ENCODE data around the gene ZNF100. TPM values are rescaled to one million over a fixed set of nuclear protein-coding genes. Genes with fewer than 3 reads are reported as not detected.
"Not testable (repeated sequence)": the region's sequence is repeated elsewhere in the genome, so short reads cannot be mapped to it uniquely, and the experiment has no call there.

The ZNF100 gene
- total RNA-seq, 1 donor from 2014 or later, result 9.8 TPM

- H2AFZ ChIP-seq (ENCODE audit: low read depth, low read length), result no peak overlapping the region
- H3K9me3 Mint-ChIP-seq (ENCODE audit: unreplicated experiment), result peaks cover 3% of the 10 kb centered on the region
- H3K9me3 ChIP-seq (ENCODE audit: insufficient read depth, low read depth, low read length), result no peaks in the 10 kb centered on the region
- H3K4me2 ChIP-seq (ENCODE audit: low read length), result no peak overlapping the region
- DNase-seq (ENCODE audit: low read depth) (no peak), FAIRE-seq (no peak)
- H3K27ac Mint-ChIP-seq (ENCODE audit: unreplicated experiment), result no peak overlapping the region
- peaks cover 34% of the 10 kb centered on the region for H3K36me3 Mint-ChIP-seq (ENCODE audit: low read depth, unreplicated experiment)
- H4K20me1 ChIP-seq (ENCODE audit: insufficient read depth, low read length), result no peaks in the 10 kb centered on the region
- H3K4me3 ChIP-seq (ENCODE audit: insufficient read depth, low read depth, low read length), result no peak overlapping the region
- TF ChIP-seq, protein P1, sequence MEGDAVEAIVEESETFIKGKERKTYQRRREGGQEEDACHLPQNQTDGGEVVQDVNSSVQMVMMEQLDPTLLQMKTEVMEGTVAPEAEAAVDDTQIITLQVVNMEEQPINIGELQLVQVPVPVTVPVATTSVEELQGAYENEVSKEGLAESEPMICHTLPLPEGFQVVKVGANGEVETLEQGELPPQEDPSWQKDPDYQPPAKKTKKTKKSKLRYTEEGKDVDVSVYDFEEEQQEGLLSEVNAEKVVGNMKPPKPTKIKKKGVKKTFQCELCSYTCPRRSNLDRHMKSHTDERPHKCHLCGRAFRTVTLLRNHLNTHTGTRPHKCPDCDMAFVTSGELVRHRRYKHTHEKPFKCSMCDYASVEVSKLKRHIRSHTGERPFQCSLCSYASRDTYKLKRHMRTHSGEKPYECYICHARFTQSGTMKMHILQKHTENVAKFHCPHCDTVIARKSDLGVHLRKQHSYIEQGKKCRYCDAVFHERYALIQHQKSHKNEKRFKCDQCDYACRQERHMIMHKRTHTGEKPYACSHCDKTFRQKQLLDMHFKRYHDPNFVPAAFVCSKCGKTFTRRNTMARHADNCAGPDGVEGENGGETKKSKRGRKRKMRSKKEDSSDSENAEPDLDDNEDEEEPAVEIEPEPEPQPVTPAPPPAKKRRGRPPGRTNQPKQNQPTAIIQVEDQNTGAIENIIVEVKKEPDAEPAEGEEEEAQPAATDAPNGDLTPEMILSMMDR (IDR thresholded peaks at IDR 0.05; ENCODE audit: insufficient read depth, low read depth, low read length), result no peak
- no peak for TF ChIP-seq EZH2 (IDR thresholded peaks at IDR 0.05; ENCODE audit: insufficient read depth, low read length)
- H3K4me1 ChIP-seq (ENCODE audit: insufficient read depth, low read length), result no peaks in the 10 kb centered on the region
- H3K4me3 Mint-ChIP-seq (ENCODE audit: unreplicated experiment), result no peak overlapping the region
- H3K27me3 Mint-ChIP-seq (ENCODE audit: low read depth, unreplicated experiment), result no peaks in the 10 kb centered on the region
- H3K27me3 ChIP-seq (ENCODE audit: insufficient read depth, low read length), result no peaks in the 10 kb centered on the region
- peaks cover 14% of the 10 kb centered on the region for H3K79me2 ChIP-seq (ENCODE audit: insufficient read depth, low read length)
- peaks cover 8% of the 10 kb centered on the region for H3K36me3 ChIP-seq (ENCODE audit: insufficient read depth, low read length)
- H3K4me1 Mint-ChIP-seq (ENCODE audit: low read depth, unreplicated experiment), result peaks cover 10% of the 10 kb centered on the region
- H3K27ac ChIP-seq (ENCODE audit: low read depth, low read length), result no peak overlapping the region
- no peak overlapping the region for H3K9ac ChIP-seq (ENCODE audit: low read length)
Measured at GRCh38 chr19:21748088-21748487, 19.3 kb downstream of the ZNF100 start.

- Mint-ChIP-seq H3K9me3 (ENCODE audit: unreplicated experiment) (peaks cover 22% of the 10 kb centered on the region), H3K36me3 (ENCODE audit: low read depth, unreplicated experiment) (peaks cover 55% of the 10 kb centered on the region), H3K27ac (ENCODE audit: unreplicated experiment) (no peak overlapping the region), H3K4me1 (ENCODE audit: low read depth, unreplicated experiment) (no peaks in the 10 kb centered on the region), H3K27me3 (ENCODE audit: low read depth, unreplicated experiment) (no peaks in the 10 kb centered on the region), H3K4me3 (ENCODE audit: unreplicated experiment) (no peak overlapping the region)
- H3K4me3 ChIP-seq (ENCODE audit: insufficient read depth, low read depth, low read length), result no peak overlapping the region
- H2AFZ ChIP-seq (ENCODE audit: low read depth, low read length), result no peak overlapping the region
- no peaks in the 10 kb centered on the region for H4K20me1 ChIP-seq (ENCODE audit: insufficient read depth, low read length)
- H3K79me2 ChIP-seq (ENCODE audit: insufficient read depth, low read length), result peaks cover 4% of the 10 kb centered on the region
- H3K9ac ChIP-seq (ENCODE audit: low read length), result no peak overlapping the region
- H3K27ac ChIP-seq (ENCODE audit: low read depth, low read length), result no peak overlapping the region
- no peaks in the 10 kb centered on the region for H3K9me3 ChIP-seq (ENCODE audit: insufficient read depth, low read depth, low read length)
- H3K4me1 ChIP-seq (ENCODE audit: insufficient read depth, low read length), result no peaks in the 10 kb centered on the region
- no peak overlapping the region for H3K4me2 ChIP-seq (ENCODE audit: low read length)
- no peak for FAIRE-seq
- TF ChIP-seq, protein P1 (IDR thresholded peaks at IDR 0.05; ENCODE audit: insufficient read depth, low read depth, low read length), result no peak
- no peak for TF ChIP-seq EZH2 (IDR thresholded peaks at IDR 0.05; ENCODE audit: insufficient read depth, low read length)
- H3K27me3 ChIP-seq (ENCODE audit: insufficient read depth, low read length), result no peaks in the 10 kb centered on the region
- H3K36me3 ChIP-seq (ENCODE audit: insufficient read depth, low read length), result no peaks in the 10 kb centered on the region
- DNase-seq (ENCODE audit: low read depth), result no peak
Measured at GRCh38 chr19:21740559-21740958, 26.8 kb downstream of the ZNF100 start.

DNA sequence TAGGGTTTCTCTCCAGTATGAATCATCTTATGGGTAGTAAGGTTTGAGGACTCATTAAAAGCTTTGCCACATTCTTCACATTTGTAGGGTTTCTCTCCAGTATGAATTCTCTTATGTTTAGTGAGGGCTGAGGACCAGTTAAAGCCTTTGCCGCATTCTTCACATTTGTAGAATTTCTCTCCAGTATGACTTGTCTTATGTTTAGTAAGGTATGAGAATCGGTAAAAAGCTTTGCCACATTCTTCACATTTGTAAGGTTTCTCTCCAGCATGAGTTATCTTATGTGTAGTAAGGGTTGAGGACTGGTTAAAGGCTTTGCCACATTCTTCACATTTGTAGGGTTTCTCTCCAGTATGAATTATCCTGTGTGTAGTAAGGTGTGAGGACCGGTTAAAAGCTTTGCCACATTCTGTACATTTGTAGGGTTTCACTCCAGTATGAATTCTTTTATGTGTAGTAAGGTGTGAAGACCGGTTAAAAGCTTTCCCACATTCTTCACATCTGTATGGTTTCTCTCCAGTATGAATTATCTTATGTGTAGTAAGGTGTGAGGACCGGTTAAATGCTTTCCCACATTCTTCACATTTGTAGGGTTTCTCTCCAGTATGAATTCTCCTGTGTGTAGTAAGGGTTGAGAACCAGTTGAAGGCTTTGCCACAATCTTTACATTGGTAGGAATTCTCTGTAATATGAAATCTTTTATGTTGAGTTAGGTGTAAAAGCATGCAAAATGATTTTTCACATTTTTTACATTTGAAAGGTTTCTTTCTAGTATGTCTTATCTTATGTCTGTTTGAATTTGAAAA lies 40.2 kb downstream of the ZNF100 start:
- DNase-seq (ENCODE audit: low read depth); H3K27me3 ChIP-seq (ENCODE audit: insufficient read depth, low read length); H3K27ac ChIP-seq (ENCODE audit: low read depth, low read length); H4K20me1 ChIP-seq (ENCODE audit: insufficient read depth, low read length); H3K9ac ChIP-seq (ENCODE audit: low read length); H3K4me3 ChIP-seq (ENCODE audit: insufficient read depth, low read depth, low read length); H3K4me2 ChIP-seq (ENCODE audit: low read length); H3K4me3 Mint-ChIP-seq (ENCODE audit: unreplicated experiment); FAIRE-seq; H3K27ac Mint-ChIP-seq (ENCODE audit: unreplicated experiment); H3K27me3 Mint-ChIP-seq (ENCODE audit: low read depth, unreplicated experiment); H3K79me2 ChIP-seq (ENCODE audit: insufficient read depth, low read length); H3K4me1 ChIP-seq (ENCODE audit: insufficient read depth, low read length); H2AFZ ChIP-seq (ENCODE audit: low read depth, low read length); H3K4me1 Mint-ChIP-seq (ENCODE audit: low read depth, unreplicated experiment): not testable (repeated sequence)
- H3K36me3 ChIP-seq (ENCODE audit: insufficient read depth, low read length), result peaks cover 14% of the 10 kb centered on the region
- peaks cover 17% of the 10 kb centered on the region for H3K9me3 ChIP-seq (ENCODE audit: insufficient read depth, low read depth, low read length)
- peaks cover 30% of the 10 kb centered on the region for H3K9me3 Mint-ChIP-seq (ENCODE audit: unreplicated experiment)
- peaks cover 36% of the 10 kb centered on the region for H3K36me3 Mint-ChIP-seq (ENCODE audit: low read depth, unreplicated experiment)
